ENCODE results near the gene ARSH.
"Not testable (repeated sequence)": the region's sequence is repeated elsewhere in the genome, so short reads cannot be mapped to it uniquely, and the experiment has no call there.

The ARSH gene

GRCh38 chrX:3044671-3045070 lies 38.3 kb downstream of the ARSH start:
- DNase-seq, result no peak

GRCh38 chrX:3046253-3047240 lies 40.2 kb downstream of the ARSH start:
- DNase-seq, result no peak

- DNase-seq, result not testable (repeated sequence)
Observed at GRCh38 chrX:3050523-3051175, 44.3 kb downstream of the ARSH start.

- DNase-seq, result no peak
Observed at GRCh38 chrX:3052860-3053259, 46.5 kb downstream of the ARSH start.

- no peak for DNase-seq
Observed at GRCh38 chrX:3066555-3066954, 60.2 kb downstream of the ARSH start.

GRCh38 chrX:3075959-3076358 lies 69.6 kb downstream of the ARSH start:
- DNase-seq, result no peak

- DNase-seq, result no peak
Observed at GRCh38 chrX:3076416-3076991, 70.2 kb downstream of the ARSH start.
